GM18907 (cell line): Measurements from ENCODE around the gene STS.

Experiments
- ATAC-seq: cut with Tn5 transposase; IDR thresholded peaks from one replicate; pipeline ENCODE4 v1.9.1; 2021; ENCODE audit warnings: mild to moderate bottlenecking, moderate library complexity; ENCODE audit not compliant: unreplicated experiment

The STS gene

GRCh38 chrX:7139202-7140081, 8.1 kb upstream of the STS start:
- ATAC-seq, result no peak

GRCh38 chrX:7143076-7143475, 4.4 kb upstream of the STS start:
- no peak for ATAC-seq

- ATAC-seq, result no peak
Observed at GRCh38 chrX:7143941-7144525, 3.5 kb upstream of the STS start.

- ATAC-seq, result no peak
Observed at GRCh38 chrX:7145454-7145853, 2.1 kb upstream of the STS start.

GRCh38 chrX:7146020-7146702, 1.4 kb upstream of the STS start:
- no peak for ATAC-seq

- peak; percentile 23 for ATAC-seq
Observed at GRCh38 chrX:7146703-7147412, 654 bp upstream of the STS start.

GRCh38 chrX:7147978-7148854, 704 bp downstream of the STS start, which contains the start of gene PUDP:
TSS of gene PUDP (minus strand) at chrX:7148153. CDS start at chrX:7148113, 40 bp downstream.
- ATAC-seq, result peak; percentile 86

GRCh38 chrX:7149411-7149810, 1.9 kb downstream of the STS start:
- no peak for ATAC-seq

- ATAC-seq, result no peak
Observed at GRCh38 chrX:7153231-7153630, 5.7 kb downstream of the STS start.

- no peak for ATAC-seq
Observed at GRCh38 chrX:7154041-7154597, 6.6 kb downstream of the STS start.

GRCh38 chrX:7155163-7155562, 7.7 kb downstream of the STS start:
- ATAC-seq, result no peak

GRCh38 chrX:7156879-7157278, 9.4 kb downstream of the STS start:
- no peak for ATAC-seq

- ATAC-seq, result no peak
Observed at GRCh38 chrX:7158468-7158990, 11.0 kb downstream of the STS start.

- ATAC-seq, result no peak
Observed at GRCh38 chrX:7159149-7159861, 11.8 kb downstream of the STS start.

GRCh38 chrX:7163146-7163677, 15.7 kb downstream of the STS start:
- ATAC-seq, result no peak

GRCh38 chrX:7164174-7164573, 16.7 kb downstream of the STS start:
- no peak for ATAC-seq

- ATAC-seq, result no peak
Observed at GRCh38 chrX:7168371-7168770, 20.9 kb downstream of the STS start.

GRCh38 chrX:7169627-7170026, 22.1 kb downstream of the STS start:
- ATAC-seq, result no peak

GRCh38 chrX:7170898-7171297, 23.4 kb downstream of the STS start:
- peak; percentile 83 for ATAC-seq
